NCI-H82 (cell line): ENCODE results near the gene EFNA1.
"Not testable (repeated sequence)": the region's sequence is repeated elsewhere in the genome, so short reads cannot be mapped to it uniquely, and the experiment has no call there.

Source experiments
- DNase-seq: peaks from one replicate; lab custom pipeline; 2025; lab: John Stamatoyannopoulos, UW

EFNA1 gene

DNA sequence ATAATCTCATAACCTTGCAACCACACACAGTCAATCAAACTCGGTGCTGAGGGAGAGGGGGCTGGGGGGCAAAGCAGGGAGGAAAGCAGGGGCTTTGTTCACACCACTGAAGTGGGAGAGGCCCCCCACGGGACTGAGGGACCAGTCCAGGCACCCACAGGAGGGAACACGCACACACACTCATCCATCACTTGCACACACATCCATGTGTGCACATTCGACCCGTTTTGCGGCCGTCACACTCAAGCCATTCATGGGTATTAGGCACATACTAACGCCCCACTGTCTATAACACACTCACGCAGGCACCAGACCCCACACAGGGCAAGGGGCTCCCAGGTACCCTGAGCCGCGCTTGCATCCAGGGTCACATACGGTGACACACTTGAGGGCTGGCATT, 35.0 kb upstream of the EFNA1 start:
- no peak for DNase-seq

DNA sequence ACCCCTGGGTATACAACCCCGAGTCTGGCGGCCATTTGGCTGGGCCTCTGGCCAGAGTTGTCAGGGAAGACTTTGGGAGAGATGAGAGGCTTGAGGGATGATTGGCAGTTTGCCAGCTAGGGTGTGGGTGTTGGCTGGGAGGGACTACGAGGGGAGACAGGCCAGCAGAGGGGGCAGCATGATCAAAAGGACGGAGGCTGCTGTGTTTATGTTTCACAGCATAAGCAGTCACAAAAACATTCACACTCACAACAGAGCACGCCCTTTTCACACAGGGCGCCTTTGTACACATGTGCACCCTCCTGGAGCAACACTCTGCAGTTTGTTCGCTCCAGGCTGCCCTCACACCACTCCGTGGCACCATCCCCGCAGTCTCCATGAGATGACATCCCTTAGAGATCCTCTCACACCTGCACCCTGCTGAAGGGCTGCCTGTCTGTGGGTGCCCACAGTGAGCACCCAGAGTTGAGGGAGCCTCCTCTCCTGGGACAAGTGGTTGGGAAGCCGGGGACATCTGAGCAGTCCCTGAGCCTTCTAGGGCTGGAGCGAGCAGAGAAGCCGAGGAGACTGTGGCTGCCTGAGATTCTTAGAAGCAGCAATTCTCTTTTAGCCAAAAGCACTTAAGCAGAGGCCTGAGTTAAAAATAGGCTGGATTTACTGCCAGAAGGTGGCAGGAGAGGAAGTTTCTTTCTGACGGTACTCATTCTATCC, 33.6 kb upstream of the EFNA1 start:
- peak; percentile 97 for DNase-seq

DNA sequence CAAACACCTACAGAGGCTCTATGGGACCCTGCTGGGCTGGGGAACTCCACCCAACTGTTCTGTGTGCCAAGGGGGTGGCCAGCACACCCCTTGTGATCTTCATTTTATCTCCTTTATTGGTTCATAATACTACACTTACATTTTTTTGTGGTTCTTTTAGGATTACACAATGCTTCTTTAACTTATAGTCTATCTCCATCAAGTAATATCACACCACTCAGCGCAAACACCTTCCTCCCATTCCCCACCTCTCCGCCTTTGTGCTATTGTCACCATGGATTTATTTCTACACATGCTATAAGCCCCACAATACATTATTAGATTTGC, 33.1 kb upstream of the EFNA1 start:
- no peak for DNase-seq

GRCh38 chr1:155099331-155099730, 28.3 kb upstream of the EFNA1 start:
- no peak for DNase-seq

- DNase-seq = no peak
Observed at GRCh38 chr1:155103325-155103724, 24.4 kb upstream of the EFNA1 start.

DNA sequence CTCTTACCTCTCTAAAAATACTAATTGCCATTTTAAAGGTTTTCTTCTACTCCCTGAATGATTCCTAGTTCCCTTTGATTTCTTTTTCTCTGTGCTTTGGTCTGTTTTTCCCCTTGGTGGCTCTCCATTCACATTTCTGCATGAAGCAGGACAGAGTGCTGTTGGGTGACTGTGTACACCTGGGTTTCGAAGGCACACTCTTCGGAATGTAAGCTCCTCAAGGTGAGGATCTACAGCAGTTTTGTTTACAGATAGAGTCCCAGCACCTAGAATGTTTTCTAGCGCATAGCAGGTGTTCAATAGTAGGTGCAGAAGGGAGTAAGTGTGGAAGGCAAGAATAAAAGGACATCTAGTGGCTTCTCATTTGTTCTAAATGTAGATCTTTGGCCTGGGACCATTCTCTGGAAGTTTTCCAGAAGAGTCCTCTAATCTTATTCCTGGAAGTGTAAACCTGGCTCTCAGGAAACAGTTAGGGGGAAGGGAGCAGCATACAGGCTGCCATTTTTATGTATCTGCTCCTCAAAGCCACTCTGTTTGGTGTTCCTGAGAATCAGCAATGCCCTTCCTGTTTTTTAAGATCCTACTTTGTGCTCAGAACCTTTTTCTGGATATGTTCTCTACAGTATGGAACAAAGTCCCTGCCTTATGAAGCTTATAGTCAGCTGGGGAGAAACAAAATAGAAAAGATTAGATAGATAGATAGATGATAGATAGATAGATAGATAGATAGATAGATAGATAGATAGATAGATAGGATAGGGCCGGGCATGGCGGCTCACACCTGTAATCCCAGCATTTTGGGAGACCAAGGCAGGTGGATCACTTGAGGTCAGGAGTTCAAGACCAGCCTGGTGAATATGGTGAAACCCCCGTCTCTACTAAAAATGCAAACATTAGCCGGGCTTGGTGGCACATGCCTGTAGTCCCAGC, 22.8 kb upstream of the EFNA1 start:
- no peak for DNase-seq

GRCh38 chr1:155105604-155106011, 22.1 kb upstream of the EFNA1 start:
- DNase-seq = no peak

GRCh38 chr1:155106862-155107261, 20.8 kb upstream of the EFNA1 start:
- no peak for DNase-seq

DNA sequence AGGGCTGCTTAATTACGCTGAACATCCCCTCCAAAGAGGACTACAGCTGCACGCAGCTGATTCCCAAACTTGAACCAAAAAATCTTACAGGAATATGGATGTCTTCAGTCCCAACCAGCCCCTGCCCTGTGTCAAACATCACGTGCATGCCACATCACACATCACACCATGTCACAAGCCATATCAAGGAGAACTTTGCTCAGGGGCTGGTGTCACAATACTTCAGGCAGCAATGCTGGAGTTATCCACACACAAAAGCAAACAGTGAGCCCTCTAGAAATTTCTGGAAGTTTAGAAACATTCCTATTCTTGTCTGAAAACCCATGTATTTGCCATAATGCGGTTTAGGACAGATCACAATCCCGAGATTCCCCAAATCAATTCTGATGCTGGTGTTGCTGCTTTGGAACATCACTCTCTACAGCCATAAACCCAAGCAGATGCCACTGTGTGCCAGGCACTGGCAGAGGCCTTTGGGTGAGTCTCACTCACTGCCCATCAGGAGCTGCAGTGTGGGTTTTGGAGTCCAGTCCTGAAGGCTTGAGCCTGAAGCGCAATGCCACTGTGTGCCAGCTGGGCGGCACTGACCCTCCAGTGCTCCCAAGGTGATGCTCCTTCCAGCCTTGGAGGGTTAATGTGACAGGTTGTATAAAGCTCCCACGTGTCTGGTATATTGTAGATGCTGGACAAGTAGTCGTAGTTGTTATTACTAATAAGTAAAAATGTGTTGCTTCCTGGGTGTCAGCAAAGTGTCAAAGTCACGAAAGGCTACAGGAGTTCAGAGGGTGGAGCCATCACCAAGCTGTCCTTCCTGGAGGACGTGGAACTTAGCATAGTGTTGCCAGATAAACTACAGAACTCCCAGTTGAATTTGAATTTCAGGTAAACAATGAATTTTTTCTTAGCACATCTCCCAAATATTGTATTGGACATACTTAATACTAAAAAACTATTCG, 20.1 kb upstream of the EFNA1 start:
- DNase-seq = no peak

DNA sequence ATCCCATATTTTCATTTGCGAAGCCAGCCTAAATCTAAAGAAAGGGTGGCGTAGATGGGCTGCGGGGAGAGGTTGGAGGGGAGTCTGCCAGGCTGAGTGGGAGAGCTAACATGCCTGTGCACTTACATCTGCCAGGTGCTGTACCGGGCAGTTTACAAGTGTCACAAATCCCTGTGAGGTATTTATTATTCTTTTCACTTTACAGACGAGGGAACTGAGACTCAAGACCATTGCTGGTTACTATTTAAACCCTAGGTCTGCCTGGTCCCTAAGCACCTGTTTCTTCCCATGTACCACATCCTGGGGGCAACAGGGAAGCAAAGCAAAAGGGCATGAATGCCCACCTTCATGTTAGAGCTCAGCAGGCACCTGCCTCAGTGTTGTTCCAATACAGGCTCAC, 19.4 kb upstream of the EFNA1 start:
- no peak for DNase-seq

GRCh38 chr1:155110381-155110780, 17.3 kb upstream of the EFNA1 start:
- DNase-seq = peak; percentile 77

DNA sequence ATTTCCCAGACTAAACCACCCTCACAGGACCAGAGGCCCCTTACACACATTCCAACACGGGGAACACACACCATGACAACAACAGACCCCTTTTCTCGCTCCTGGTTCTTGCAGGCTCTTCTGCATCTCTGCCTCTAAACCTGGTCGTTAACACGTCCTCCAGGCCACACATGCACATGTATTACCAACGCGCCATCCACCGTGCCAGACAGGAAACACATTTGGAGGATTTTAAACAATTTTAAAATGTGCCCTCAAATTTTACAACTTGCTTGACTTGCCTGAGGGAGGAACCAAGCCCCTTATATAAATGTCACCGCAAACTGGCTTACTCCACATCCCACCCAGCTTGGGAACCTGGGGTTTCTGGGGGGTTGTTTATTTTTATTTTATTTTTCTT, 16.9 kb upstream of the EFNA1 start:
- no peak for DNase-seq

DNA sequence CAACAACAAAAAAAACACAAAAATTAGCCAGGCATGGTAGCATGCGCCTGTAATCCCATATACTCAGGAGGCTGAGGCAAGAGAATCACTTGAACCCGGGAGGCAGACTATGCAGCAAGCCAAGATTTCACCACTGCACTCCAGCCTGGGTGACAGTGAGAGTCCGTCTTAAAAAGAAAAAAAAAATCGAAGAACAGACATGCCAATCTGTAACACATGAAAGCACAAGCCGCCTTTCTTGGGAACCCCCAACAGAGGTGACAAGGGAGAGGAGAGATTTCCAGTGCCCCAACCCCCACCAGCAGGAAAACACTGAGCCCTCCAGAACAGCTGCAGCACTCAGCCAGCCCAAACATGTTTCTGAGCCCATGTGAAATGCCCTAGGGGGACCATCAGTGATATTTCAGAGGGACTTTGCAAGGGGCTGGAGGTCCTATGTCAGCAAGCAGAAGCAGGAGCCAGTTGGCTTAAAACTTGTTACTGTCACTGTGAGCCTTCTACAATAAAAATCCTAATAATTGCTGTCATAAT, 14.2 kb upstream of the EFNA1 start:
- no peak for DNase-seq

- DNase-seq = no peak
Observed at GRCh38 chr1:155116113-155116764, 11.4 kb upstream of the EFNA1 start.

- no peak for DNase-seq
Observed at GRCh38 chr1:155117610-155118009, 10.1 kb upstream of the EFNA1 start.

DNA sequence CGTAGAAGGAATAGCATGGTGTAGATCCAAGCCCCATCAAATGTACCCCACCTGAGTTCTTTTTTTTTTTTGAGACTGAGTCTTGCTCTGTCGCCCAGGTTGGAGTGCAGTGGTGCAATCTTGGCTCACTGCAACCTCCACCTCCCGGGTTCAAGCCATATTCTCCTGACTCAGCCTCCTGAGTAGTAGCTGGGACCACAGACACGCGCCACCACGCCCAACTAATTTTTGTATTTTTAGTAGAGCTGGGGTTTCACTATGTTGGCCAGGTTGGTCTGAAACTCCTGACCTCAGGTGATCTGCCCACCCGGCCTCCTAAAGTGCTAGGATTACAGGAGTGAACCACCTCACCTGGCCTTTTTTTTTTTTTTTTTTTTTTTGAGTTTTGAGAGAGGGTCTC, 9.6 kb upstream of the EFNA1 start:
- not testable (repeated sequence) for DNase-seq

- DNase-seq = no peak
Observed at GRCh38 chr1:155120253-155120652, 7.4 kb upstream of the EFNA1 start.

DNA sequence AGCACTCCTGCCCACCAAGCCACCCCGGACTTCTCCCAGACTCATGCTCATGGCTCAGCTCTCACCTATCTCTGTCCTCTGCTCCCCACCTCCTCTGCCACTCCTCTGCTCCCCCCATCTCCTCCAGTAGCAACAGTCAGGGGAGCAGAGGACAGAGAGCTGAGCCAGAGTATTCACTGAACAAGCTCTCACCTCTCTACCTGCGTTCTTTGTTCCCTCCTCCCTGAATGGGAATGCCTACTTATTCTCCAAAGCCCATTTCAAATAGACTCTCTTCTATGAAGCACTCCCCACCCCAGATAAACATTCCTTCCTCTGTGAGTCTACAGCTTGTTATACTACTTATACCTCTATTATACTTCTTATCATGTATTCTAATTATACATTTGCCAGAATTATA, 6.4 kb upstream of the EFNA1 start:
- DNase-seq = no peak

DNA sequence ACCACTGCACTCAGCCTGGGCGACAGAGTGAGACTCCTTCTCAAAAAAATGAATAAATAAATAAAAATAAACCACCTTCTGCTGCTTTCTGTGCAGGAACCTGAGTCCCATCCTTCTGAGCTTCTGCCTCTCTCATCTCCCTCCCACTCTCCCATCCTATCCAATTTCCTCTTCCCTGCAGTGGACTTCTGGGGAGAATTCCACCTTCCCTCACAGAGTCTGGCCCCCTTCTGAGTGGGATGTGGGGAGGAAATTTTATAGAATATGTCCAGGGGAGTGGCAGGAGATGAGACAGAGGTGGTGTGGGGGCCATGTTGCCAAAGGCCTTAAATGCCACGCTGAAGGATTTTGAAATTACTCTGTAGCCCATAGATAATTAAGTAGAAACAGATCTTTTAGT, 5.4 kb upstream of the EFNA1 start:
- DNase-seq = no peak

DNA sequence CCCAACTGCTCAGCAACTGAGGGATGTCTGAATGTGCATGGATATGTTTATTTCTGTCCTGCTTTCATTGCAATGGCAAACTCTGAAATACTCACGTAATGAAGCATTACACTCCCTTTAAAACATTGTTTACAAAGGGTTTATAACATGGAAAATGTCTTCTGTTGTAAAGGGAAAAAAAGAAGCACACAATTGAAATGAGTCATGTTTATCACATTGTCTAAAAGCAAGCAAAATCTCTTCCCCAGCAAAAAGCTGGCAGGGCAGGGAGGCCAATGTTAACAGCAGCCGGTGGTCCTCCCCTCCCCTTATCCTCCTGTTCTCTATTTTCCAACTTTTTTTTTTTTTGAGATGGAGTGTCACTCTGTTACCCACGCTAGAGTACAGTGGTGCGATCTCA, 3.9 kb upstream of the EFNA1 start:
- DNase-seq = no peak
